Ovary (tissue), 3 donors: Measurements from ENCODE around the gene DIAPH1.

Source experiments
- CTCF ChIP-seq, 3 donors: fragments of 450-650 bp in 2 of 3; fragments of 200-600 bp in 1 of 3; IDR thresholded peaks; one replicate each; pipeline versions ENCODE4 v1.5.1 to v1.8.0; 2016 to 2022; ENCODE audit warnings: antibody characterized with exemption in 3 of 3, mild to moderate bottlenecking in 1 of 3
- POLR2A ChIP-seq: fragments of 450-650 bp; IDR thresholded peaks from one replicate; pipeline ENCODE4 v1.6.1; 2017; ENCODE audit warnings: antibody characterized with exemption, mild to moderate bottlenecking, moderate library complexity
- donor health status: DM: no; HTN: no; CAD: no.

GRCh38 chr5:141641634-141642267 is 23.0 kb upstream of the DIAPH1 start:
- TF ChIP-seq CTCF (IDR thresholded peaks at IDR 0.05) (no peak), POLR2A (no peak)
